D721Med (cell line): Measurements from ENCODE around the gene SOBP.

Source experiments
- DNase-seq: peaks from one replicate; pipeline ENCODE4 v3.0.0; 2011; ENCODE audit warnings: low spot score; ENCODE audit not compliant: insufficient read length
- FAIRE-seq: peaks from 2 replicates; lab custom pipeline; 2011; peaks lifted over from hg19 to GRCh38; lab: Jason Lieb, UNC
- TF ChIP-seq, protein P1 (sequence below): IDR thresholded peaks from 2 replicates; pipeline ENCODE4 v1.5.1; 2012; ENCODE audit warnings: mild to moderate bottlenecking, control low read depth; ENCODE audit not compliant: insufficient read depth; ENCODE audit errors: missing control alignments

SOBP gene

DNA sequence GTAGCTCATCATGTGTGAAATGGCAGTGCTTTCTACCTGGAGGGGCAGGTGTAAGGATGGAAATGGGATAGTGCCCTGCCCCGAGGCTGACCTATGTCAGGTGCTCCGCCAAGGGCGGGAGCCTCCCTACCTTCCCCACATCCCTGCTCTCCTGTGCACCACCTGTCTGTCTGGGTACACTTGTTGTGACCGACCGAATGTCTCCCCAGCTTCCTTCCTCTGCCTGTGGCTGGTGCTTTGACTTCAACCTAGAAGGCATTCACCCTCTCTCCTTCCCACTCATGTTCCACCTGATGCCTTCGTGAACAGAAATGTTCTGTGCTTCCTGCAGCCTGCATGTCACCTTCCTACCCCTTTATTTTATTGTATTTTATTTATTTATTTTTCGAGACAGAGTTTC, 219.4 kb downstream of the SOBP start:
- FAIRE-seq (no peak), DNase-seq (no peak)
- TF ChIP-seq, protein P1, sequence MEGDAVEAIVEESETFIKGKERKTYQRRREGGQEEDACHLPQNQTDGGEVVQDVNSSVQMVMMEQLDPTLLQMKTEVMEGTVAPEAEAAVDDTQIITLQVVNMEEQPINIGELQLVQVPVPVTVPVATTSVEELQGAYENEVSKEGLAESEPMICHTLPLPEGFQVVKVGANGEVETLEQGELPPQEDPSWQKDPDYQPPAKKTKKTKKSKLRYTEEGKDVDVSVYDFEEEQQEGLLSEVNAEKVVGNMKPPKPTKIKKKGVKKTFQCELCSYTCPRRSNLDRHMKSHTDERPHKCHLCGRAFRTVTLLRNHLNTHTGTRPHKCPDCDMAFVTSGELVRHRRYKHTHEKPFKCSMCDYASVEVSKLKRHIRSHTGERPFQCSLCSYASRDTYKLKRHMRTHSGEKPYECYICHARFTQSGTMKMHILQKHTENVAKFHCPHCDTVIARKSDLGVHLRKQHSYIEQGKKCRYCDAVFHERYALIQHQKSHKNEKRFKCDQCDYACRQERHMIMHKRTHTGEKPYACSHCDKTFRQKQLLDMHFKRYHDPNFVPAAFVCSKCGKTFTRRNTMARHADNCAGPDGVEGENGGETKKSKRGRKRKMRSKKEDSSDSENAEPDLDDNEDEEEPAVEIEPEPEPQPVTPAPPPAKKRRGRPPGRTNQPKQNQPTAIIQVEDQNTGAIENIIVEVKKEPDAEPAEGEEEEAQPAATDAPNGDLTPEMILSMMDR = no peak
